GM18511 (cell line): ENCODE results near the gene RNF215.

Experiments used
- ATAC-seq: cut with Tn5 transposase; IDR thresholded peaks from one replicate; pipeline ENCODE4 v1.9.1; 2021; ENCODE audit warnings: mild to moderate bottlenecking, moderate library complexity; ENCODE audit not compliant: unreplicated experiment

The RNF215 gene

DNA sequence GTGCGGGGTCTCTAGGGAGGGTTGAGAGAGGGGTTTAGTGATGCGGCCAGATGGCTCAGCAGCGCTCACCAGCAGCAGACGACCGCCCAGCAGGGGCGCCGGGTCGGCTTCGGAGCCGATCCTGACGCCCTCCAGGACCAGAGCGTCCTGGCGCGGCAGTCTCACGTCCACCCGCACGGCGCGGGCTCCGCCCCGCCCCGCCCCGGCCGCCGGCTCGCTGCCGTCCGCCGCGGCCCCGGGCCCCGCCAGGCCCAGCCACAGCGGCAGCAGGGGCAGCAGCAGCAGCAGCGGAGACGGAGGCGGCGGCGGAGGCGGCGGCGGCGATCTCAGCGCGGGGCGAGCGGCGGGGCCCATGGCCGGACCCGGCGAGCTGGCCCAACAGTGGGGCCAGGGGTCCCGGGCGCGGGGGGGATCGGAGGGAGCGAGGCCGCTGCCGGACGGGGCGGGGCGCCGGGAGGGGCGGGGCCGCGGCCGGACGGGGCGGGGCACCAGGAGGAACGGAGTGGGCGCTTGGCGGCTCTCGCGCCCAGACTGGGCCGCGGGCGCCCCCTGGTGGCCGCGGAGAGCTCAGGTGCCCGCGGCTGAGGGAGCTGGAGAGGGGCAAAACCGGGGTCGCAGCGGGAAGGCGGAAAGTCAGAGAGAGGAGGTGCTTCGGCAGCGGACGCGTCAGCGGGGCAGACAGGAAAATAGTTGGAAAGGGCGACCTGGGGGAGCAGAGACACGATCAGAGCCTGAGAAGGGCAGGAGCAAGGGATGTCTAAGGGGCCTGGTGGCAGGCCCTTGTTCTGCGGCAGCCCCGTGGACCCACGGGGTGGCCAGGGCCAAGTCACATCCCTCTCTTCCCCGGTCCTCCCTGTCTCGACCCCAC, at the start of gene RNF215:
RNF215 (minus strand) TSS at position 452 of the 868 bp plus-strand sequence; CDS start at position 354, 98 bp downstream.
- ATAC-seq, result peak; percentile 64

DNA sequence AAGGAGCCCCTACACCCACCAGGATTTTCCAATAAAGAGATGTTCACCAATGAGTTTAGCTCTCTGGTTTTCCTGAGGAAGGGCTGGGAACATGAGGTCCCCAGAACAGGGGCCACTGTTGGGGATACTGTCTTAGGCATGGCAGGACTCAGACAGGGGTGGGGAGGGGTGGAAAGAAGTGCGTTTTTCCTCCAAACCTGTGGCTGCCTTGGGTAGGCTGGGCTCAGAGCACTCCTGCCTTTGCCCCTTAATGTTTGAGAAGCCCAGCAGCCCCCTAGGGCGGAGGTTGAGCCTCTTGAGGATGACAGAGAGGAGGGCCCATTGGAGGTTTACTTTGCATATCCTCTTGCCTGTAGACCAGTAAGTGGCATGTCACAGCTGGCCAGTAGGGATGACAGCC, 49.0 kb upstream of the RNF215 start:
- no peak for ATAC-seq

DNA sequence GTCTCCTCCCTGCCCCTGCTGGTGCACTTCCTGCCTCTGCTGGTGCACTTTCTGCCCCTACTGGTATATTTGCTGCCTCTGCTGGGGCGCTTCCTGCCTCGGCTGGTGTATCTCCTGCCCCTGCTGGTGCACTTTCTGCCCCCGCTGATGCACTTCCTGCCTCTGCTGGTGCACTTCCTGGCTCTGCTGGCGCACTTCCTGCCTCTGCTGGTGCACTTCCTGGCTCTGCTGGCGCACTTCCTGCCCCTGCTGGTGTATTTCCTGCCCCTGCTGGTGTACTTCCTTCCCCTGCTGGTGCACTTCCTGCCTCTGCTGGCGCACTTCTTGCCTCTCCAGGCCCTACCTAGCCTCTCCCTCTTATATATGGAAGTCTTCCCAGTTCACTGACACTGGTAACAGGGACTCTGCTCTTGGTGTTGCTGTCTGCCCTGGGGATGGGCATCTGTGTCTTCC, 48.5 kb upstream of the RNF215 start:
- ATAC-seq, result no peak

DNA sequence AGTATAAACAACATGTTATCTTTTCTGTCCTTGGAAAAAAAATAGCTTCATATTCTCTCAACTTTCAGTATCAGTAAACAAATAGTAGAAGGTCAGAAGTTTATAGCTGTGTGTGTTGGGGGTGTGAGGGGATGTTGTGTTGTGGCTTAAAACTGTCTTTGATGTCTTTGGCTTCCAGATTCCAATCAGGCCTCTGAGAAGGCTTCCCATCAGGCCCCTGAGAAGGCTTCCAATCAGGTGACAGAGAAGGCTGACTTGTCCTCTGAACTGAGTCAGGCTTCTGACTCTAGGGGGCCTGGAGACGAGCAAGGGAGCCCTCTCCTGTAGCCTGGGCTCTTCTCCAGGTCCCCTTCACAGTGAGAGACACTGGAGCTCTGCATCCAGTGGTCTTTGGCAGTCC, 47.6 kb upstream of the RNF215 start:
- ATAC-seq, result no peak

DNA sequence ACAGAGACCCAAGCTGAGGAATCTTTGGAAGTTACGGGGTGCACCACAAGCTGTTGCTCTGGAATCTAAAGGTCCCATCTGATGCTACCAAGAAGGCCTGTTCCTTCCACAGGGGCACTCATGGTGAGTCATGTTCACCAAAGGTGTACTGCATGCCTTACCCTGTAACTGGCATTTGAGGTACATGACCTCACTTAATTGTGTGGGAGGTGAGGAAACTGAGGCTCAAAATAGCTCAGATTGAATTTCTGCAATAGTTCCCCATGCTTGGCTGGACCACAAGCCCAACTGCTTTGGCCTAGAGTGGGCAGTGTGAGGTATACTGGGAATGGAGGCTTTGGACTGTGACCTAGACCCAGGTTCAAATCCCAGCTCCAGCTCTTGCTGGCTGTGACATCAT, 46.6 kb upstream of the RNF215 start:
- ATAC-seq, result no peak

DNA sequence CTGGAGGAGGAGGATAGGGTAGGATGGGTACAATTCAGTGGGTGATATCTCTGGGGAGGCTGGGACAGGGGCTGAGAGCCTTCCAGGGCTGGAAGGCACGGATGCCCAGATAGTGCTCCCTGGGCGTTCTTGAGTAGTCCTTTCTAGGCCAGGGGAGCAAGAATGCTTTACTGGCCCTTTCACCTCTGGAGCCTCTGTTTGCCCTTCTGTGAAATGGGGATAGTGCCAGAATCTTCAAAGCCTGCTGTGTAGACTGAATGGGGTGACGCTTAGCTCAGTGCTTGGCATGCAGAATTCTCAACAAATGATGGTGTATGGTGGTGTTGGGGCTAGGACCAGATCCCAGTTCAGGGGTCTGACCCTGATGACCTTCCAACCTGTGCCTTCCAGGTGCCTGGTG, 46.0 kb upstream of the RNF215 start:
- ATAC-seq, result no peak

DNA sequence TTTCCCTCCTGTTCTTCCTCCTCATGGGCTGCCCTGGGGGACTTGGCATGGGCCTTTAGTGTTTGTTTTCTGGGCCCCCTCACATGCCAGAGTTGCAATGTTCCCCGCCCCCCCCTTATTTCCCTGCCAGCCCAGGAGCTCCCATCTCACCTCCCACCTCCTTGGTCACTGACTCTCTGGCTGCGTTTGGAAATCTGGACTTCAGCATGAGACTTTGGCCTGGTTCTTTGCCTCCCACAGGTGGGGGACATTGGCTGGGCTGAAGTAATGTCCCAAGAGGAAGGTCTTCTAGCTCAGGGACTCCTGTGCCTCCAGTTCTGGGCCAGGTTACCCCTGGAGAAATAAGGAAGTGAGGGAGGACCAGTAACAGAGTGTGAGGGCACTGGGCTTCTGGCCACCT, 45.3 kb upstream of the RNF215 start:
- ATAC-seq, result no peak

DNA sequence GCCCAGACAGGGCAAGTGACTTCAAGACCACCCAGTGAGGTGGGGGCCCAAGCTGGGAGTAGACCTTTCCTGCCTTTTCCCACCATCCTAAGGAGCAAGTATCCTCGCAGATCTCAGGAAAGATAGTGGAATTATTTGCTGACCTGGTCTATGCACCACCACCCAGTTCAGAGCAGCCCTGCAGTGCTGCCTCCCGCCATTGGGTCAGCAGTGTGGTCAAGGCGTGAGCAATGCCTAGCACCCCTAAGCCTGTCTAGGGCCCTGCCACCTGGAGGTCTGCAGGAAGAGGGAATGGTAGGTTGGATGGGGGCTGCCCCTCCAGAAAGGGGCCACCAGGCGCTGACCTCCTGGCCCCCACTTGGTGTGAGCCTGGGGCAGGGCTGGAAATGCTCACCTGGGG, 44.9 kb upstream of the RNF215 start:
- ATAC-seq, result no peak

DNA sequence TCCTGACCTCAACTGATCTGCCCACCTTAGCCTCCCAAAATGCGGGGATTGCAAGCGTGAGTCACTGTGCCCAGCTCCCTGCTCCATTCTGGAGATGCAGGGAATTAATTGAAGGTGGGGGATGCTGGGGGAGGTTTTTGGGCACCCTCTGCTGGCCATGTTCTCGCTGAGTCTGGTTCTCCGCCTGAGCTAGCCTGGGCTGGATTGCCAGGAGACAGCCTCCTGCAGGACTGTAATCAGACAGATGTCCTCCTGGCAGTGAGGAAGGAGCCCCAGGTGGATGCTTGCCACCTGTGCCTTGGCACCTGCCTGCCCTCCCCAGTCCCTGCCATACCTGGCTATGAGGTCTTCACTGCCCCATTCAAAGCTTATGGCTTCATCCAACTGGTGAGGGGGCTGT, 43.7 kb upstream of the RNF215 start:
- ATAC-seq, result no peak

DNA sequence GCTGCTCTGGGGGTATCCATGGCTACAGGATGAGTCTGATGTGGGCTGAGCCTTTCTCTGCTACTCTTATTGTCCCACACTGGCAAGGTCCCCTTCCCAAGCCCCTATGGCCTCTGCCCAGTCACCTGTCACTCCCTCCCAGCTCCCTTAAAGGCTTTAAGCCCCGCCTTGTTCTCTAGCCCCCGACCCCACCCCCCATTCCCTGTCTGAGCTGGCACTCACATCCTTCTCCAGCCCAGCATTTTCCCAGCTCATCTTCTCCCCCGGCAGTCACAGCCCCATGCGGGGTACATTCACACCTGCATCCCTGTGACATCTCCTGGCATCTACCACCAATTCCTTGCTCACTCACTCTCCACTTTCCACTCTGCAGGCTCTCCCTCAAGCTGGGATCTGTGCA, 42.7 kb upstream of the RNF215 start:
- no peak for ATAC-seq

DNA sequence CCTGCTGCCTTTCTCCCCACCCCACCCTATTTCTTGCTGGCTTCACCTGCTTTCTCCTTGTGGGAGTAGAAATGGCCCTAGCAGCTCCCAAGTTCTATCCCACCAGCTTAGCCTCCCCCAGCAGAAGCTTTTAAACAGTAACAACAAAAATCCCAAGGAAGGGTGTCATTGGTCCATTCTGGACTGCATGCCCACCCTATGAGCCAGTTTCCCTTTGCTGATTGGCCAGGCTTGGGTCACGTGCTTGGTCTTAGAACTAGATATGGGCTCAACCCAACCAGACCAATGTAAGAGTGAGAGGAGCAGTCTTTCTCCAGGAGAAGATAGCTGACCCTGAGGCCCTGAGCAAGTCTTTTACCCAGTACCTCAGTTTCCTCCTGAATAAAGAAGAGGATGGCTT, 40.7 kb upstream of the RNF215 start:
- ATAC-seq, result no peak

DNA sequence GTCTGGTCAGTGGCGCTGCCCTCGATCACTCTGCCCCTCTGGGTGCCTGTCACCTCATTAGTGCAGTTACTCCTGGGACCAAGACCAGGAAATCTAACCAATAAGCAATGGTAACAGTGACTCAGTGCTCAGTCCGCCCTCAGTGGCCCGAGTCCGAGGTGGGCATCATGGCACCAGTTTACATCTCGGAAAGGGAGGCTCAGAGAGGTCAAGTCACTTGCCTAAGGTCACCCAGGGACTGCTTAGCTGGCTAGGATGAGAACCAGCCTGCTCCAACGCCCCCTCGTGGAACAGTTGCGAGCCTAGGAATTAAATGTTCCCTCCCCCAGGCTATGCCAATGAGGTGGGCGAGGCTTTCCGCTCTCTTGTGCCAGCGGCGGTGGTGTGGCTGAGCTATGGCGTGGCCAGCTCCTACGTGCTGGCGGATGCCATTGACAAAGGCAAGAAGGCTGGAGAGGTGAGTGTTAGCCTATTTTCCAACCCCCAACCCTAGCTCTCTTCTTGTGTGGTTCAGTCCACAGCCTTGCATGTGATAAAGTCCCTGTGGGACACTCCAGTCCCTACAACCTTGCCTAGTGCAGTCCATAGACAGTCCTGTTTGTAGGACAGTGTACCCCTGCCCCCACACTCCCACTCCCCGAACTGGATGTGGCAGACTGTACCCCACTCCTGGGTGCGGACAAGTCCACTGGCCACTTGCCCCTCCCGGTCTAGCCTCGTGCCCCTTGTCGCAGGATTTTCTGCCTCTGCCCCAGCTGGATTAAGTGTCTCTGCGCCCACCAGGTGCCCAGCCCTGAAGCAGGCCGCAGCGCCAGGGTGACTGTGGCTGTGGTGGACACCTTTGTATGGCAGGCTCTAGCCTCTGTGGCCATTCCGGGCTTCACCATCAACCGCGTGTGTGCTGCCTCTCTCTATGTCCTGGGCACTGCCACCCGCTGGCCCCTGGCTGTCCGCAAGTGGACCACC, 39.5 kb upstream of the RNF215 start:
- ATAC-seq, result no peak

DNA sequence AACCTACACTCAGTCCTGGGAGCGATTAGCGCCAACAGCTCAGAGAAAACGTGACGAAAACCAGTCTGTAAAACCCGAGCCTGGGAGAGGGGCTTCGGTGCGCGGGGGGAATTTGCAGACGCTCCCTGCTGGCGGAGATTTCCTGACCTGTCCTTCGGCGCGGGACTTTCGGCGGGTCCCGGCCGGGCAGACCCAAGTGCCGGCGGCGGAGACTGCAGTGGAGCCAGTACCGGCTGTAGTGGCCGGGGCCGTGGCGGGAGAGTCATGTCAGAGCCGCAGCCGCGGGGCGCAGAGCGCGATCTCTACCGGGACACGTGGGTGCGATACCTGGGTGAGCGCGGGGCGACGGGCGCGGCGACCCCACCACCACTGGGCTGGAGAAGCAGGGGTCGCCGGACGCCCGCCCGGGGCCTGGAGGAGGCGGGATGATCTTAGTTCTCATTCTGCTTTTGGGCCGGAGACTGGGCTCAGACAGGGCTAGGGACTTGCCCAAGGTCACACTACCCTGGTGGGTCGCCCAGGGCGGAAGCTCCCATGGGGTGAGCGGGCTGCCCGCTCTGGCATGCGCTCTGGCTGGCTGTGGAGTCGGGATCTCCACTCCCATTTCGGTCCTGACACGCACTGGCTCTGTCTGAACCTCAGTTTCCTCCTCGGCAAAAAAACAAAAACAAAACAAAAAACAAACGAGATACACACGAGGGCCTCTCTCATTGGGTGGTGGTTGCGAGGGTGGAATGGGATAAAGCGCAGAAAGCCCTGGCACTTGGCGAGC, 38.6 kb upstream of the RNF215 start, which contains the start of gene MTFP1:
MTFP1 (plus strand) TSS at position 153 of the 772 bp plus-strand sequence; CDS start at position 265, 112 bp downstream.
- ATAC-seq, result no peak

DNA sequence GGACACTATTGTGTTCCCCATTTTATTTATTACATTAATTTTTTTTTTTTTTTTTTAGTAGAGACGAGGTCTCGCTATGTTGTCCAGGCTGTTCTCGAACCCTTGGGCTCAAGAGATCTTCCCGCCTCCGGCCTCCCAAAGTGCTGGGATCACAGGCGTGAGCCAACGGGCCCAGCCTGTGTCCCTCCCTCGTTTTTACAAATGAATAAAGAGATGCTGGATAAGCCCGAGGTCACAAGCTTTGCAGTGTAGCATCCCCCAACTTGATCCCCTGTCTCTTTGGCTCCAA, 38.1 kb upstream of the RNF215 start:
- ATAC-seq, result no peak

DNA sequence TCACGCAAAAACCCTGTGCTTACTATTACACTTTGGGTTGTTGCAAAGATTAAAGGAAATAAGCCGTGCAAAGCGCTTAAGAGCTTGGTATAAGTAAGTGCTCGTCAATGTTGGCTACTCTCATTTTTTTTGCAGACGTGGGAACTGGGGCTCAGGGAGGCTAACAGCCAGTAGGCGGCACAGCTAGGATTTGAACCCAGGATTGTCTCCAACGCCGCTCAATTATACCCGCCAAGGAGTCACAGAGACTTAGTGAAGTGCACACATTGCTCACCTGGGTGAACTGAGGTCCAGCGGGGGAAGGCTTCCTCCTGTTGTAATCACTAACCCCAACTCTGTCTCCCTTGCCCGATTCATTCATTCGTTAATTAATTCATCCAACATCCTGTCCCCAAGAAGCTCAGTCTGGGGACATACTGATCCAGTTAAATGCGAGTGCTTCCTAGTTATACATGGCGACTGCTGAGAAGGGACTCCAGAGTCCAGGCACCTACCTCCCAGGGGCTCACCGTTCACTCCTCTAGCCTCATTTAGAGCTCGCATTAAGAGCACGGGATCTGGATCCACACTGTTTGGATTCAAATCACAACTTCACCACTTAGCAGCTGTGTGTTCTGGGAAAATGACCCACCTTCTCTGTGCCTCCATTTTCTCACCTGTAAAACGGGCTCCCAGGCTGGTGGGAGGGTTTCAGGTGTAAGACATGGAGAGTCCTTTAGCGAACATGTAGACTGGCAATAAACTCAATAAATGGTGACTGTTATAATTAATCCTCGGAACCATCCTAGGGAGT, 37.5 kb upstream of the RNF215 start:
- no peak for ATAC-seq

DNA sequence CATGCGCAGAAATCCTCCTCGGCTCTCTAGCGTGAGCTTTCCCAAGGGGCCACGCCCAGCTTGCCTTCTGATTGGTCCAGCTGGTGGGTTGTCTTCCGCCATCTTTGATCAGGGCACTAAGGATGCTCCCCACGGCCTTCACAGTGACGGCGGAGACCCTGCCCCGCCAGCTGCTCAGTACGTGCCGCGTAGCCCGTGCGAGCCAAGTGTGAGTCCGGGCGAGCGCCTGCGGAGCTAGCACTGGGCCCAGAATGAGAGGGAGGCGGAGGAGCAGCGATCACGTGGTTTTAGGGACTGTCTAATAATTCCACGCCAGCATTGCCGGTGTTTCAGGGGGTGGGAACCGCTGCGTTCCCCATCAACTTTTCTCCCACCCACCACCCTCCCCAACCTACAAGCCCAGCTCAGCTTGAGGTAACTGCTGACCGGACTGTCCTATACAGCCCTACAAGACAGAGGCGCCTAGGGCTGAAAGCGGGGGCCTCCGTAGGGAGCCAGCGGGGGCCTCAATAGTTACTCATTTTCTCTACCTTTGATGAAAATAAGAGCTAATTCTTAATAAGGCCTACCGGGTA, 36.8 kb upstream of the RNF215 start:
- peak; percentile 86 for ATAC-seq

DNA sequence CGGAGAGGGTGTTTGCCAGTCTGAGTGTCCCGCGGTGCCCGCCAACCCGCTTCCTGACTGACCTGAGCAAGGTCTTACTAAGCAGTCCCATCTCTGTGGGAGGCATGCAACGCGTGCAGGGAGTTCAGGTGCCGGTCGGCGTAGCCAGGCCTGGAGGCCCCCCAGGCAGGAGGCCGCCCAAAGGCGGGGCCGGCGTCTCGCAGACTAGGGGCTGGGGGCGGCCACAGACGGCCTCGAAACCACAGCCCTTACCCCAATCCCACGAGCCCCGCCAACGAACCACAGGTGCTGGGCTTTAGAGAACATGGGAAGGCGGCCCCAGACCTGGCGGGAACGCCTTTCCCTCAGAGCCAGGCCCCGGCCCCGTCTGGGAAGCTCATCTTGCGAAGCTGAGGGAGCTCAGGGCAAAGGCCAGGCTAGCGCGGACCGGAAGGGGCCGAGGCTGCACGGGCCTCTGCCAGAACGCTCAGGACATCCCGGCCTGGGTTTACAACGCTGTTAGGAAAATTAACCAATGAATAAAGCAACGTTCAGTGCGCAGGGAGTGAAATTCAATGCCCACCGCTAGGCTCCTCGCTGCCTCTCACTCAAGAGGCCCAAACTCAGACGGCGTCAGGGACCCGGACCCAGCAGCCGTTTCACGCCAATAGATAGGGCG, 36.2 kb upstream of the RNF215 start:
- ATAC-seq, result peak; percentile 47

DNA sequence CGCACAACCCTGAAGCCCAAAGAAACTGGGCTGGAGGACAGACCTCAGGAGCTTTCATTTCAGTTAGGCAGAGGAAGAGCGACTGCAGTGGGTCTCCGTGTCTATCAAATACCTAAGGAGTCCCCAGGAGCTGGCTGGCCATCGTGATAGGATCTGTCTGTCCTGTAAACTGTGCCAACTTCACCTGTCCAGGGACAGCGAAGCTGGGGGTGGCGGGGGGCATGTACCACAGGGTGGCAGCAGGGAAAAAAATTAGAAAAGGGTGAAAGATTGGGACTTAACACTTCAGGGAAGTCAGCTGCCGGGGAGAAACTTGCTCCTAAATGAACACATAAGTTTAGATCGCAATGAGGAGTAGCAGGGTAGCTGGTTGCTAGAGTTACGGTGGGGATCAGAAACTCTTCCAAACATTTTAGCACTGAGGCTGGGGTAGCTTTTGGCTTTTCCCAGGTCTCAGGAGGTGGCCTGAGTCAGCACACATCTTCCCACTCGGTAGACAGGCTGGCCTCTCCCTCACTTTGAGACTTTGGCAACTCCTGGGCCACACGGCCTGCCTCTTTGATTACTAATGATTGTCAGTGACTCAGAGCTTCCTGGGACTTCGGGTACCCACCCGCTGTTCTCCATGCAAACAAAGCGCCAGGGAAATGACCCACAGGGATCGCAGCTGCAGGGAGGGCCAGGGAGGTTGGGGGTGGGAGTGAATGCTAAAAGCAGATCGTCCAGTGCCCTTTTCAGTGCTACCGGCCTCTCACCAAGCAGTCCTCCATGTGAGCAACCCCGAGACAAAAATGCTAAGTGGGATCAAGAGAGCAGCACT, 35.5 kb upstream of the RNF215 start:
- no peak for ATAC-seq
